HG02885 (cell line): ENCODE results near the gene SORBS2.
"Not testable (repeated sequence)": the region's sequence is repeated elsewhere in the genome, so short reads cannot be mapped to it uniquely, and the experiment has no call there.

ENCODE experiments used
- ATAC-seq: cut with Tn5 transposase; IDR thresholded peaks from one replicate; pipeline ENCODE4 v1.9.1; 2021; ENCODE audit warnings: mild to moderate bottlenecking; ENCODE audit not compliant: unreplicated experiment, poor library complexity

SORBS2 gene, protein sequence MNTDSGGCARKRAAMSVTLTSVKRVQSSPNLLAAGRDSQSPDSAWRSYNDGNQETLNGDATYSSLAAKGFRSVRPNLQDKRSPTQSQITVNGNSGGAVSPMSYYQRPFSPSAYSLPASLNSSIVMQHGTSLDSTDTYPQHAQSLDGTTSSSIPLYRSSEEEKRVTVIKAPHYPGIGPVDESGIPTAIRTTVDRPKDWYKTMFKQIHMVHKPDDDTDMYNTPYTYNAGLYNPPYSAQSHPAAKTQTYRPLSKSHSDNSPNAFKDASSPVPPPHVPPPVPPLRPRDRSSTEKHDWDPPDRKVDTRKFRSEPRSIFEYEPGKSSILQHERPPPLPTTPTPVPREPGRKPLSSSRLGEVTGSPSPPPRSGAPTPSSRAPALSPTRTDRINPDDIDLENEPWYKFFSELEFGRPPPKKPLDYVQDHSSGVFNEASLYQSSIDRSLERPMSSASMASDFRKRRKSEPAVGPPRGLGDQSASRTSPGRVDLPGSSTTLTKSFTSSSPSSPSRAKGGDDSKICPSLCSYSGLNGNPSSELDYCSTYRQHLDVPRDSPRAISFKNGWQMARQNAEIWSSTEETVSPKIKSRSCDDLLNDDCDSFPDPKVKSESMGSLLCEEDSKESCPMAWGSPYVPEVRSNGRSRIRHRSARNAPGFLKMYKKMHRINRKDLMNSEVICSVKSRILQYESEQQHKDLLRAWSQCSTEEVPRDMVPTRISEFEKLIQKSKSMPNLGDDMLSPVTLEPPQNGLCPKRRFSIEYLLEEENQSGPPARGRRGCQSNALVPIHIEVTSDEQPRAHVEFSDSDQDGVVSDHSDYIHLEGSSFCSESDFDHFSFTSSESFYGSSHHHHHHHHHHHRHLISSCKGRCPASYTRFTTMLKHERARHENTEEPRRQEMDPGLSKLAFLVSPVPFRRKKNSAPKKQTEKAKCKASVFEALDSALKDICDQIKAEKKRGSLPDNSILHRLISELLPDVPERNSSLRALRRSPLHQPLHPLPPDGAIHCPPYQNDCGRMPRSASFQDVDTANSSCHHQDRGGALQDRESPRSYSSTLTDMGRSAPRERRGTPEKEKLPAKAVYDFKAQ (N-terminal part only)

DNA sequence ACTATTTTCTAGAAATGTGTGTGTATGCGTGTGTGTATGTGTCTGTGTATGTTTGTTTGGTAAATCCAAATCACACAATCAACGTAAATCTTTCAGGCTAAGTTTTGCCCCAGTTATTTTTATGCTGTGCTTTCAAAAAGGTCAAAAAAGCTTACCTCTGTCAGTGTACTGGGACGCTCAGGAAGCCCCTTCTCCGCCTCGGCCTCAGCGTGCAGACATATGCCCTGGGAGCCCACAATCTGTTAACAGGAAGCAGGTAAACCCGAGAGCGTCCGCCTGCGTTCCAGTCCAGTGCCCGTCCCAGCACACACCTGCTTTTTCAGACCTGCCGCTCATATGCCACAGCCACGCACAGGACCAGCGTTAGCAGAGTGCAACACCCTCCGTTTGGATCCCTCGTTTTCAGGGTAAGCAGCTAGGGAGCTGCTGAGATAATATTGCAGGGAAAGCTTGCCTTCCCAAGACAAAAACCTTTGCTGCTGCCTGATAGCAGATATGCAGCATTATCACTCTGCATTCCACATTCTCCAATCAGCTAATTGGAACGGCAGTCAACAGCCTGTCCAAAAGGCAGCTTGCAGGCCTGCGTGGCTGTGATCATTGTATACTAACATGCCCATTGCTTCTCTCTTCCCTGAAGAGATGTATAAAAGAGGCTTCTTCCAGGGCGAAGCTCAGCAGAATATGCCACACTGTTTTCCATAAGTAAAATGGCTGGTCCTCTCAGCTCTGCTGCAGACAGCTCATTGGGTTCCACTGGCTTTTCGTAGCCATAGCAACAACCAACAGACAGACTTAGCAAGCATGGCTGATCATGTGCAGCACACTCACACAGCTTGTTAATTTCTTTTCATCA is at the start of gene SORBS2:
TSS of gene SORBS2 (minus strand) at position 686 of the 856 bp plus-strand sequence. CDS start 121,623 bp downstream, outside the sequence.
- peak; percentile 93 for ATAC-seq

DNA sequence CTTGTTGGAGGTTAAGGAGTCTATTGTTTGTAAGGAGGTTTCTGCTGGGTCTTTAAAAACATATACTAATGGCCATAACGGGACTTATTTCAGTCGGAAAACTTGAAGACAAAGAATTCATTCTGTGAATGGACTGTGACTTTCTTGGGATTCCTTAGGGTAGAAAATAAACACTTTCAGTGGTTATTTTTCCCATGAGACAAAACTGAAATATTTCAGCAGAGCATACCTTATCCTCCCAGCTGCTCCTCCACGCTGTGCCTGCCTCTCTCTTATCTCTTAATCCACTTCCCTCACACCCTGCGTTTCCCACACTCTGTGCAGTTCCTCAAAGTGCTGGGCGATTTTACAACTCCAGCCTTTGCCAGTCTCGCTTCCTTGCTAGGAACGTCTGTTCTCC is 47.1 kb upstream of the SORBS2 start:
- ATAC-seq: no peak

DNA sequence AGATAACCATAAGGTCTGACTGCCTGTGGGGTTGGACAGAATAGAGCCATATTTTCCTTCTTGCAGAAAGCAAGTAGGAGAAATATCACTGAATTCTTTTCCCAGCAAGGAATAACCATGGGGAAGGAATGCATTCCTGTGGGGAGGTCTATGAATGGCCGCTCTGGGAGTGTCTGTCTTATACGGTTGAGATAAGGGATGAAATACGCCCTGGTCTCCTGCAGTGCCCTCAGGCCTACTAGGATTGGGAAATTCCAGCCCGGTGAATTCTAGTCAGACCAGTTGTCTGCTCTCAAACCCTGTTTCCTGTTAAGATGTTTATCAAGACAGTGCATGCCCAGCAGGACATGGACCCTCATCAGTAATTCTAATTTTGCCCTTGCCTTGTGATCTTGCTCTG is 45.6 kb upstream of the SORBS2 start:
- not testable (repeated sequence) for ATAC-seq

DNA sequence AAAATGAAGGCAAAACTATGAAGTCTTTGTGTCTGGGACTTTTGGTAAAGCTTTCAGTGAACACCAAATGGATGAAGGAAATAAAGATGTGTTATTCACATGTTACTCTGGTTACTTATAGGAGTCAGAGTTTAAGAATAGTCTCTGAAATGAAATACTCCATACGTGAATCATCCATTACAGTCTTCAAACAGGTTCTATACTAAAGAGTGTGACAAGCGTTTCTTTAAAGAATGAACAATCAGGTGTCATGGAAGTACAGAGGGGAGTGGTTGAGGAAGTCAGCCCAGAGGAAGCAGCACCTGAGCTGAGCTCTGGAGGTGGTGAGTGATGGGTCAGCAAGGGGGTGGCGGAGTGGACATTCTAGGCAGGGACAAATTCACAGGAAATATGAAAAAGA is 41.8 kb upstream of the SORBS2 start:
- ATAC-seq: no peak

DNA sequence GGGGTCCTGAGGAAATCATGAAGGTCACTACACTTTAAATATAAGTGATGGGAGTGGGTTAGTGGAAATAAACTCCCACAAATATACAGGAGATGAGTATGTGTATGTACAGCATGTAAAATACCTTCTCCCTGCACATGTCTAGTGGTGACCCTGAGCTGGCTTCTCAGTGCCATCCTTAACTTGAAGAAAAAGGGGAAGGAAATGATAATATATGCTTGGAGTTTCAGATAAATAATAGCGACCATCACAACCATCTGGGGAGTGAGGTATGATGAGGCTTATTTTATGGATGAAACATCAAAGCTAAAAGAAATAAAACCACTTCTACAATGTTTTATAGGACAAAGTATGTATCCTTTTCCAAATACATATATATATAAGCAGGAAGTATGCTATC is 41.0 kb upstream of the SORBS2 start:
- ATAC-seq: no peak

DNA sequence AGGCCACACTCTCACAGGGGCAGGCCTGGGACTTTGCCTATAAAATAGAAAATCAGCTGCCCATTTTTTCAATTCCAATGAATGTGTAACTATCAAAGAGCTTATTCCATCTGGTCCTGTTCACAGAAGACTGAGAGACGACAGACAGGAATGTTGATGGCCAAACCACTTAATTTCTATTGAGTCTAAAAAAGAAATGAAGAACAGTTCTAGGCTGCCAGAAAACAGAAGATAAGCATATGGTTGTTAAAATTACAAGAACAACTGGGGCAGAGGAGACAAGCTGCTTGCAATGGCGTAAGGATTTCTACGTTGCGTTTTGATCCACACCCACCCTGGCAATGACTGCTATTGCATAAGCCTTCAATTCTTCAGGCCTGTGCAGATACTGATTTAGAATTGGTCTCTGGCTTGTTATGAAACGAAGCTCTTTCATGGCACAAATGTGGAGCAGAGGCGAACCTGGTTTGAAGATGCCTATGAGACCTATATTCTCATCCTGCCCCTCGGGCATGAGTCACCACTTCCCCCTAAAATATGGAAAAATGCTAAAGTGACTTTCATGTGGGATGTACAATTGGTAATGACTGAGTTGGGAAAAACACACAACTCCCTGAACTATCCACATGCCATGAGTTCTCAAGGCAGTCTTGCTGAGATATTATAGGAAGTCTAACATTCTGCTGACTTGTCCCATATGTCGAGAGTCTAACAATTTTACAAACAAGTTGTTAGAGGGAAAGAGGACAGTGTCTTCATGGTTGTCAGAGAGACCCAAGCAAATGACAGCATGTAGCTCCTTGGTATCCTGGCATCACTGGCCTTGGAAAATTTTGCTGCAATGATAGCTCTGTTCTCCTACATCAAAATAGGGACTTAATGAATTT is 37.9 kb upstream of the SORBS2 start:
- no peak for ATAC-seq

DNA sequence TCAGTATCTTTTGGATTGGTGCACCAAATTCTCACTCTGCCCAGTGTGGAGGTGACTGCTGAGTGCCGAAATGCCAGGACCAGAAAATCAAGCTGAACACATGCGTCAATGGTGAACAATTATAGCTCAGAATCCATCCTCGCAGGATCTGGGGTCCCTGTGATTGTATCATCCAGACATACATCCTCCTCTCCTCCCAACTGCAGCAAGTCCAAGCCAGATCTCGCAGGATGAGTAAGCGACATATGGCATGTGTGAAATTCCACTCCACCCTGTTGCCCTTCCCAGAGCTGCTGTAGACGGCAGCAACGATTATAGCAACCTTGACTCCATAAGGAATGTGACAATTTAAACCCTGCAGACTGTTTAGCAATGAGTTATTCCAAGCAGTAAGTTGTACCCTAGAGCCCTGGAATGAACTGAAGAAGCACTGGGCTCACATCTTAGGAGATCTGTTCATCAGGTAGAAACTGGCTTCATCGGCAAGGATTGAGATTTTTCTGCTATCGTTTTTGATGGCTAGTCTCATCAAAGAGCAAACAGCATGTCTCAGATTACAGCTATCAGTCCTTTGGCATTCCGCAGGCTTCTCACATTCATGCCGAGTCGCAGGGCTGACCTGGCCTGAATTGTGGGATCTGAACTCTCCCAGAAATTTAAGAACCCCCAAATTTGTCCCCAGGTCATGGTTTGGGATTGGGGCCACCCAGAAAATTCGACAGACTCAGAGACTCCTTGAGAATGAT is 35.5 kb upstream of the SORBS2 start:
- ATAC-seq: no peak

DNA sequence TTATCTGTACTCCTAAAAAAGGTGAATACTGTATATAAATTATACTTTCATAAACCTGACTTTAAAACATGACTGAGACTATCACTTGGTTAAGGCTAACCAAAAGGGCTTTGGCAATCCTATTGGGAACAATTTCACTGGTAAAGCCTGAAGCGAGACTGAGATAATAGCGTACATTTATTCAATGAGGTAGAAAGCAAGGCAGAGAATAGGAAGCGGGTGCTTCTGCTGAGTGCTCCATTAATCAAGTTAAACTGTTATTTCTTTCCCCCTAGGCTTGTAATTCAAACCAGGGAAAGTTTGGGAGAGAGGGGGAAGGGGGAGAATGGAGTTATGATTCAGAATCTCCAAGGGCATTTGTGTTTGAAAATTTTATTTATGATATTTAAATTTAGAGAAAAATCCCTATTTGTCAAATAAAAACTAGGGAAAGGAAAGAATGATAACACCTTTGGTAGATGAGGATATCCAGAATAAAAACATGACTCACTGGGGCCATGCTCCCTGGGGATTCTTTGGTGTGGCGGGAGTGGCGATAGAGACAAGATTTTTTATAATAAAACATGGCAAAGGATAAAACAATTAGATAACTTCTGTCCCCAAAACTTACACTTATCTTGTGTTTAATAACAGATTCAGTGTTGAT is 34.6 kb upstream of the SORBS2 start:
- ATAC-seq: no peak

DNA sequence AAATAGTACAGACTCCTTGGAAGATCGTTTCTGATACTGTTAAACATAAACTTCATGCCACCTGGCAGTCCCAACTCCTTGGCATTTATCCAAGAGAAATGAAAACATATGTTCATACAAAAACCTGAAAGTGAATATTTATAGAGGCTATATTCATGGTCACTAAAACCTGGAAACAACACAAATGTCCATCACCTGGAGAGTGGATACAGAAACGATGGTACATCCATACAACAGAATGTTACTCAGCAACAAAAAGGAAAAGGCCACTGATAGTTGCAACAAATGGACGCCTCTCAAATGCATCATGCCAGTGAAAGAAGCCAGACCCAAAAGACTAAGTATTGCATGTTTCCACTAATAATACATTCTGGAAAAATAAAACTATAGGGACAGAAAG is 34.0 kb upstream of the SORBS2 start:
- no peak for ATAC-seq

DNA sequence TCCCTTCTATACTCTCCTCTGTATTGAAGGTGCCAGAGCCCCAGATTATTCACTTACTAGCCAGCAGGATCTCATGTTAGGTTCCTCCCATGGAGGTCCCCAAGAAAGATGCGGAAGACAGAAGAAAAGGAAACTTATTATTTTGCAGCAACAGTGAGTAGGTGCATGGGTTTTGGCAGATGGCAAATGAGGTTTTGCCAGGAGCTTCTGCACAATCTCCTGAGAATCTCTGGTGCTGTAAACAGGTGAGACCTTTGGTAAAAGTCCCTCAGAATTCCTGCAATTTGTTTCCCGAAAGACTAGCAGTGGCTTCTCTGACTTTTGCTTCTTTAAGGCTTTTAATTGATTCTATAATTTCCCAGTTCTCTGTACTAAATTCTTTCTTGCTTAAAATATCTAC is 29.5 kb upstream of the SORBS2 start:
- ATAC-seq: no peak

DNA sequence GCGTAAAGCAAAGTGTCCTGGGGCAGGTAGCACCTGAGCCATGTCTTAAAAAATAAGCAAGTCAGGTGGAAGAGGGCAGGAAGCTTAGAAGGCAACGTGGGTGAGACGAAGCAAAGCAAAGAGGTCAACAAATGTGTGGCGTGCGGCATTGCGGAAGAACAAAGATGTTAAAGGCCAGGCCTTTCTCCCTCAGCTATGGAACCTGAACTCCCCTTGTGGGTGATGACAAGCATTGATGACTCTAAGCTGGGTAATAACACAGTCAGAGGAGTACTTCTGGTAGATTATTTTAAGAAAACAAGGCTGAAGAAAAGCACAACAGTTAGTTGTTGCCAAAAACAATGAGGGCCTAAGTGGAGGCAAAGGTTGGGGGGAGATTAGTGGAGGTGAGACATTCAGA is 29.0 kb upstream of the SORBS2 start:
- no peak for ATAC-seq

DNA sequence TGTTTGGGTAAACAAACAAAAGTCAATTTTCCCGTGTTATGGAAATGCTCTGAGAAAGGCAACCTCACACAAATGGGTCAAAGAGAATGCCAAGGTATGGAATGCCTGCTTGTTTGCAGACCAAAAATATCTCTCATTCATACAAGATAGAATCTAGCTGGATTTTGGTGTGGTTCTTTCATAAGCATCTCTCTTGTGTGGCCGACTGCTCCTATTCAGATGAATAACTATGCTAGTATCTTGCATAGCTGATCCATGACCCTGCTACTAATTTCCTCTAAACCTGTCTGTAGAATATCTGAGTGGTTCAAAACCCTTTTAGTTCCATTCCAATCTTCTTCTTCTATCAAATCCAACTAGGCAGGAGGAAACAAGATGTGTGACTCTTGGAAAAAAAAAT is 28.2 kb upstream of the SORBS2 start:
- ATAC-seq: no peak

DNA sequence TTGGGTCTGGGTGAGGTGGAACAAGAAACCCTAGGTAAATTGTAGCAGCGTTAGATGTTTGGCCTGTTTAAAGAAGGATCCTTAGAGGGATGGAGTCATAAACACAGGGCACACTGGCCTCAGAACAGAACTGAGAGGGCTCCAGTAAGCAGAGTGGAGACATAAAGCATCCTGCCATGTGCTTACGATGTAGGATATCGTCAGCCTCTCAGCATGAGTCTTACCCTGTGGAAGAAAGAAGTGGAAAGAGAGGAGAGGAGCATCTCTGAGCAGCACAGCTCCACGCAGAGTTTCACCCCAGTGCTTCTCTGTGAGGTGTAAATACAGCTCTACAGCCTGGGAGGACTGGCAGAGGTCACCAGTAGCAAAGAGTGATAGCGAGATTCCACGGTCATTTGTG is 27.8 kb upstream of the SORBS2 start:
- no peak for ATAC-seq

DNA sequence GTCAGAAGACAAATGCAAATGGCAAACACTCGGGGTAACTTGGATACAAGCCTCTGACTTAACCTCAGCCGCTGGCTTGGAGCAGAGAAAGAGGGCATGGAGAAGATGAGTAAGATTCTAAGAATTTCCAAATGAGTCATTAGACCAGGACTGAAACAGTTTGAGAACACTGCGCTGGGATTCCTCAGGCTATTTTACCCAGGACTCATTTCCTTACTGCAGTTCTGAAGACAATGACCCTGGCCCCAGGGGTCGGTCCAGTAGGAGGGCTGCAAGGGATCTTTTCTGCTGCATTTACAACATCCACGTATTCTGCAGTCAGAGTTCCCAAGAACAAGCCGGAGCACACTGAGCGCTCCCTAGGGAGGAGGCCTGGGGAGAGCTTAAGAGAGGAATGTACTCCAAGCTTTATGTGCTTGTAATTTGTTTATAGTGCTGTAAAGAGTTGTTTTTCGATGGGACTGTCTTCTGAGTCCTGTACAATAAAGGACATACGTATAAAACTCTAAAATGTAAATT is 27.3 kb upstream of the SORBS2 start:
- ATAC-seq: no peak

DNA sequence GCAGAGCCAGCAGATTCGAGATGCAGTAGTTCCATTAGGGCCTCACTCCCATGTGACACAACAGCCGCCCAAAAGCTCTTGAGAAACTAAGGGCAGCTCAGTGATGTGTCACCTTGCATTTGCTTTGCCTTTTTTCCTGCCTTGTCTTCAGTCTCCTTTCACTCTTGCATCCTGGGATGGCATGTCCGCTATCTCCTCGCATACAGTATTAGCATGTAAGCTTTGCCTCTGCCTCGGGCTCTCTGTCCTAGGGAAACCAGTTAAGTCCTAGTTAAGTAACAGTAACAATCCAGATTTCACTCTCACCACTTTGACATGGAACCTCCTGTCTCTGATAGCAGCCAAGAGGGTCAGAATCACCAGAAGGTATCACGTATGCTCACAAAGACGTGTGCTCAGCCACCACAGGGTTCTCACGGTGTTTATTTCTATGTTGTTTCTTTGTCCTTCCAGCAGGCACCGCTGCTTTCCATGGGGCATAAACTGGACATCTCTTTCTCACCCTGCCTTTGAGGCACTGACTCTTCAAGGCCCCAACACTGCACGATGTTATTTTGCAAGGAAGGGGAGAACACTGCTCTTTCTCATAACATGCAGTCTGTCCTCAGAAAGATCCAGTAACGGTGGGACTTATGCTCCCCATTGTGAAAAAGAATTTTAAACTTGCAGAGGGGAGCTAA is 26.7 kb upstream of the SORBS2 start:
- ATAC-seq: no peak

DNA sequence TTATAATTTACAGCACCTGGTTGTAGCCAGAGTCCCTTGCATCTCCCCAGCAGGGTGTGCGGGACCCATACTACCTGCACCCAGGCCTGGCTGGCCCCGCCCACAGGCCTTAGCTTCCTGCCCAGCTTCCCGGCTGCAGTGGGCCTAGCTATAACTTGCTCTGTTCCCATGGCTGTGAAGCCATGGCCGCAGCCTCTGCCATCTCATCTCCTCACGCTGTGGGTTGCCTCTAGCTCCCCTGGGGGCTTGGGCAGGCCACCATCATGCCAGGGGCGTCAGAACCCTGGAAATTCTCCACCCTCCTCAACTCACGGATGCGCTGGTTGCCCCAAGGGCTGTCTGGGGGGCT is 26.1 kb upstream of the SORBS2 start:
- no peak for ATAC-seq

DNA sequence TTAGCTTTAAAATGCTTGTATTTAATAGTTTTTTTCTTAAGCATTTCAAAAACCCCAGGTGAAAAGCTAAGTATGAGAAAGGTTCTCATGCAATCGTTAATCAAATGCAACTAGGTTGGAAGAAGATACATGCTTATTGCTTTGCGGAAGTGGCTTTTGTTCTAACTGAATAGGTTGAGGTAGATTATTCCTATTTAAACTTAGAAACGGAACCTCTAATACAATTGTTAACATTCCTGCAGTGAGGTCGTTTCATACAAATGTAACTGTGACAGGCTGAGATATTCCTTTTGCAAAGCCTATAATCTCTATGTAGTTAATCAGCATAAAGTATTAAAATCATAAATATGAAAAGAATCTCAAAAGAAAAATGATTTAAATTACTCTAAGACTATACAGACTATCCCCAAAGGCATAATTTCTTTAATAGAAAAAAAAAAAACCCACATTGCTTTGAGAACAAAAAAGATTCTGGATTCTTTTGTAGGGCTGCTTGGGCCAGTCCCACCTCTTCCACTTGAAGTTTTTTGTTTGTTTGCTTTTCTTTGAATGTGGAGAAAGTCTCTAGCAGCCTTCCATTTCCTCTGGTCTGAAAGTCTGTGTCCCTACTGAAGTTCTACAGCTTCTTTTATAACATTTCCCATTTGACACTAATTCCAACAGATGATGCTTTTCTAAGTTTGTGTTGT is 25.6 kb upstream of the SORBS2 start:
- ATAC-seq: no peak
